Vagina (tissue), 2 donors: ENCODE results near the gene EMILIN1. TPM values are rescaled to one million over a fixed set of nuclear protein-coding genes. Genes with fewer than 3 reads are reported as not detected.

ENCODE experiments used
- DNase-seq, 2 donors: peaks; one replicate each; pipeline ENCODE4 v3.0.0-alpha.2; 2017; ENCODE audit errors: extremely low spot score in 2 of 2
- H3K27ac ChIP-seq: fragments of 200-600 bp; sonication (generic); one replicate; pipeline ENCODE4 v1.5.1; 2019
- H3K27me3 ChIP-seq: fragments of 200-600 bp; sonication (generic); one replicate; pipeline ENCODE4 v1.5.1; 2019
- H3K36me3 ChIP-seq, 2 donors: fragments of 200-600 bp; sonication (generic); one replicate each; pipeline ENCODE4 v1.5.1; 2017 to 2019
- H3K4me1 ChIP-seq: fragments of 200-600 bp; sonication (generic); one replicate; pipeline ENCODE4 v1.5.1; 2019
- H3K4me3 ChIP-seq, 2 donors: fragments of 200-600 bp; sonication (generic); 1 replicate in 1 of 2; 2 replicates in 1 of 2; pipeline ENCODE4 v1.5.1; 2016 to 2019
- H3K9me3 ChIP-seq: fragments of 200-600 bp; sonication (generic); one replicate; pipeline ENCODE4 v1.5.1; 2019
- CTCF ChIP-seq, 3 experiments: fragments of 450-650 bp in 2 of 3; fragments of 200-600 bp in 1 of 3; sonication (generic) in 1 of 3; IDR thresholded peaks; one replicate each; pipeline ENCODE4 v1.5.1; 2017 to 2019; ENCODE audit warnings: antibody characterized with exemption in 3 of 3, mild to moderate bottlenecking in 2 of 3, moderate library complexity in 2 of 3
- POLR2A ChIP-seq, 2 donors: fragments of 450-650 bp; IDR thresholded peaks; one replicate each; pipeline ENCODE4 v1.6.1; 2017; ENCODE audit warnings: antibody characterized with exemption in 2 of 2, mild to moderate bottlenecking in 2 of 2, moderate library complexity in 2 of 2
- POLR2AphosphoS5 ChIP-seq, 2 donors: sonication (generic); formaldehyde crosslinking; IDR thresholded peaks; one replicate each; pipeline ENCODE4 v1.9.0; 2017; ENCODE audit warnings: antibody characterized with exemption in 2 of 2, mild to moderate bottlenecking in 2 of 2, low read depth in 1 of 2; ENCODE audit not compliant: insufficient read depth in 1 of 2
- intact Hi-C: fragments of 100-400 bp; cut with DNase I; formaldehyde crosslinking; loops from one replicate; pipeline ENCODE4 v1.15.1; 2023
- total RNA-seq: library from RNA; depleted of rRNA; stranded (reverse); fragments of >200 nt; gene quantifications from one replicate; pipeline ENCODE4 v1.2.3, GENCODE V29; 2016

EMILIN1 gene
- total RNA-seq, 1 donor from 2014 or later = 100 TPM

GRCh38 chr2:27080140-27080469 is 1.7 kb downstream of the EMILIN1 start:
- Histone ChIP-seq H3K27ac (peak overlapping the region; percentile 89), H3K36me3 (no peaks in the 10 kb centered on the region), H3K4me1 (peaks cover 75% of the 10 kb centered on the region), H3K4me3 (peak overlapping the region; percentile 60 to 77), H3K9me3 (no peaks in the 10 kb centered on the region), H3K27me3 (no peaks in the 10 kb centered on the region)
- DNase-seq = no peak
- TF ChIP-seq POLR2AphosphoS5 (IDR thresholded peaks at IDR 0.05; ENCODE audit: insufficient read depth in 1 of 2, low read depth in 1 of 2) (no peak), CTCF (IDR thresholded peaks at IDR 0.05) (no peak), POLR2A (IDR thresholded peaks at IDR 0.05) (no peak)
- intact Hi-C loops = loop anchor here (10.0 kb wide), 1 partner anchor 45 kb away; the partner anchor contains the start of gene TMEM214

GRCh38 chr2:27080603-27080936 is 2.2 kb downstream of the EMILIN1 start:
- Histone ChIP-seq H3K27ac (peak overlapping the region; percentile 89), H3K36me3 (no peaks in the 10 kb centered on the region), H3K27me3 (no peaks in the 10 kb centered on the region), H3K4me1 (peaks cover 75% of the 10 kb centered on the region), H3K9me3 (no peaks in the 10 kb centered on the region), H3K4me3 (peak overlapping the region; percentile 60 to 77)
- no peak for TF ChIP-seq CTCF (IDR thresholded peaks at IDR 0.05)
- intact Hi-C loops = loop anchor here (10.0 kb wide), 1 partner anchor 46 kb away; the partner anchor contains the start of gene TMEM214
- DNase-seq = no peak

- Histone ChIP-seq H3K36me3 (no peaks in the 10 kb centered on the region), H3K4me3 (no peak overlapping the region), H3K9me3 (no peaks in the 10 kb centered on the region), H3K4me1 (peaks cover 70% of the 10 kb centered on the region), H3K27ac (no peak overlapping the region), H3K27me3 (no peaks in the 10 kb centered on the region)
- DNase-seq = no peak
- intact Hi-C loops = loop anchor here (10.0 kb wide), 1 partner anchor 47 kb away; the partner anchor contains the start of gene TMEM214
- no peak for TF ChIP-seq POLR2A (IDR thresholded peaks at IDR 0.05)
Observed at GRCh38 chr2:27081984-27082772, 3.8 kb downstream of the EMILIN1 start.

- Histone ChIP-seq H3K36me3 (no peaks in the 10 kb centered on the region), H3K4me1 (peaks cover 69% of the 10 kb centered on the region), H3K27me3 (no peaks in the 10 kb centered on the region), H3K9me3 (no peaks in the 10 kb centered on the region), H3K27ac (no peak overlapping the region), H3K4me3 (no peak overlapping the region)
- TF ChIP-seq POLR2AphosphoS5 (IDR thresholded peaks at IDR 0.05; ENCODE audit: insufficient read depth in 1 of 2, low read depth in 1 of 2) = no peak
- no peak for TF ChIP-seq CTCF (IDR thresholded peaks at IDR 0.05)
- TF ChIP-seq POLR2A (IDR thresholded peaks at IDR 0.05) = no peak
- intact Hi-C loops = loop anchor here (10.0 kb wide), 1 partner anchor 48 kb away; the partner anchor contains the start of gene TMEM214
- DNase-seq = no peak
Observed at GRCh38 chr2:27082773-27083409, 4.5 kb downstream of the EMILIN1 start.

GRCh38 chr2:27083410-27084296 is 5.2 kb downstream of the EMILIN1 start:
- TF ChIP-seq CTCF (IDR thresholded peaks at IDR 0.05) = no peak
- TF ChIP-seq POLR2AphosphoS5 (IDR thresholded peaks at IDR 0.05; ENCODE audit: insufficient read depth in 1 of 2, low read depth in 1 of 2) = no peak
- no peak for TF ChIP-seq POLR2A (IDR thresholded peaks at IDR 0.05)
- DNase-seq = no peak
- Histone ChIP-seq H3K27ac (no peak overlapping the region), H3K9me3 (no peaks in the 10 kb centered on the region), H3K4me1 (peaks cover 67% of the 10 kb centered on the region), H3K27me3 (no peaks in the 10 kb centered on the region), H3K4me3 (no peak overlapping the region), H3K36me3 (no peaks in the 10 kb centered on the region)
- intact Hi-C loops = loop anchor here (10.0 kb wide), 1 partner anchor 49 kb away; the partner anchor contains the start of gene TMEM214
